Mucosa of stomach (tissue), 1 donor: ENCODE data around the gene DIRAS2.

Experiments
- H3K27me3 ChIP-seq: one replicate; pipeline ENCODE4 v1.7.0; 2013; ENCODE audit warnings: mild to moderate bottlenecking, low read length; ENCODE audit not compliant: control insufficient read depth, insufficient read depth
- H3K36me3 ChIP-seq: one replicate; pipeline ENCODE4 v1.7.0; 2013; ENCODE audit warnings: low read length; ENCODE audit not compliant: control insufficient read depth, insufficient read depth
- H3K4me1 ChIP-seq: one replicate; pipeline ENCODE4 v1.7.0; 2013; ENCODE audit warnings: mild to moderate bottlenecking, low read length; ENCODE audit not compliant: control insufficient read depth, insufficient read depth
- H3K4me3 ChIP-seq: one replicate; pipeline ENCODE4 v1.7.0; 2013; ENCODE audit warnings: low read length
- H3K9ac ChIP-seq: one replicate; pipeline ENCODE4 v1.7.0; 2013; ENCODE audit warnings: mild to moderate bottlenecking, low read length, moderate library complexity
- H3K9me3 ChIP-seq: one replicate; pipeline ENCODE4 v1.7.0; 2013; ENCODE audit warnings: mild to moderate bottlenecking, low read length, moderate library complexity; ENCODE audit not compliant: control insufficient read depth
- donor health status: Pancreatic carcinoma.

The DIRAS2 gene

DNA sequence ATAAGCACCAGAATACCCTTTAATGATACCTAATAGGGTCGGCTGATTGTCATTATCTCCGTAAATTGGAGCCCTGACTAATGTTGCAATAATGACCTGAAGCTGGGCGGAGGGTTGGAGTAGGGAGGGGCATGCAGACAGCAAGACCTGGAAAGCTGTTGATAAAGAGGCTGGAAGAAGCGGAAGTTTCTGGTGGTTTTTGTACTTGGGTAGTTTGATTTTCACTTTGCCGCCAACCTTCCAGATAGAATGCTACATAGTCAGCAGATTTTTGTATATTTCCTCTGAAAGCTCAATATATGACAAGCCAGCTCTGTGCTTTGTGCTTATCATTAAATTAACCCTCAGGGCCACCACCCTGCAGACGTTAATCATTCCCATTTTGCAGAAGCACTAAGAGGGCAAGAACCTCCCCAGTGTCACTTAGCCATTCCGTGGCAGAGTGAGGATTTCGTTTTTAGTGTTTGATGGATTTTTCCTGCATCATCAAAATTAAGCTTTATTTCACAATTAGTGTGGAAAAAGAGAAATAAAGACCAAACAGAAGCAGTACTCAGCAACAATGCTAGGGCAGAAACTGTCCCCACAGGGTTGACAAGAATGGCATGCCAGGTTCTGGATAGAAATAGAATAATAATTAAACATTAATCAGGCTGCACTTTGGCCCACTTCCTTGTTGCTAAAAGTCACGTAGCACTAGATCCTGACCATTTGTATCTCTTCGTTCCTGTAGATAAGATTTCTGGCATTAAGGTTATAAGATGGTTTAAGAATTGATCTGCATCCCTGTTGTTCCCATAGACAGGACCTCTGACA lies 34.7 kb downstream of the DIRAS2 start:
- no peak overlapping the region for H3K4me3 ChIP-seq
- H3K4me1 ChIP-seq = peaks cover 25% of the 10 kb centered on the region
- H3K9ac ChIP-seq = no peak overlapping the region
- H3K27me3 ChIP-seq = no peaks in the 10 kb centered on the region
- H3K9me3 ChIP-seq = no peaks in the 10 kb centered on the region
- no peaks in the 10 kb centered on the region for H3K36me3 ChIP-seq

DNA sequence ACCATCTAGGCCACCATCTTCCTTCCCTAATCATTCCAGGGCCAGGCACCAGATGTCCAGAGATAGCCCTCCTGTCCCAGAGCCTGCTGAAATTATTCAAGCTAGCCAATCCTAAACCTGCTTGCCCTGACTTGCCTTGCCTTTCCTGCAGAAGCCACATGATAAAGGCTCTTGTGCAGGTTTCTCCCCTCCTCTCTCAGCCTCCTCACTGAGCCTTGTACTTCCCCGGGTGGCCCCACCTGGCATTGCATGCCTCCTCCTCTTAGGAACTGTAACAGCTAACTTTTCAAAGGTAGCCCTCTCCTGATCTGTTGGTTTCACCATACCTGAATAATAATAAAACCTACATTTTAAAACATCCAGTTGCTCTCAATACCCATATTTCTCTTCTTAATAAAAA lies 42.6 kb downstream of the DIRAS2 start:
- H3K9ac ChIP-seq = no peak overlapping the region
- no peak overlapping the region for H3K4me3 ChIP-seq
- no peaks in the 10 kb centered on the region for H3K27me3 ChIP-seq
- no peaks in the 10 kb centered on the region for H3K9me3 ChIP-seq
- H3K36me3 ChIP-seq = no peaks in the 10 kb centered on the region
- peaks cover 7% of the 10 kb centered on the region for H3K4me1 ChIP-seq

DNA sequence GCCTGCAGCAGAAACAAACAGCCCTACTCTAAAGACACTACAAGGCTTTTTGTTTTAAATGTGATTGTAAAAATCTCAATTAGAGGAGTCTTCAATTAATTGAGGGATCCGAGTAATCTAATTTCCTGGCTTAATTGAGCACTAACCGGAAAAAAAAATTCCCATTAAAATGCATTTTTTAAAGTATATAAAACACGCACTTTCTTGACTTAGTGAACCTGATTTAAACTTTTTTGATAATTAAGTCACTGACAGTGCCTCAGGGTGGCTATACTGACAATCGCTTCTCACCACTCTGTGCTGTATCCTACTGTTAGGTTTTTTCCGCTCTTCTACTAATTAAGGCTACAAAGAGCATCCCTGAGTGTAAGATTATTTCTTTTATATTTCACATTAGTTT lies 44.4 kb downstream of the DIRAS2 start:
- no peaks in the 10 kb centered on the region for H3K9me3 ChIP-seq

DNA sequence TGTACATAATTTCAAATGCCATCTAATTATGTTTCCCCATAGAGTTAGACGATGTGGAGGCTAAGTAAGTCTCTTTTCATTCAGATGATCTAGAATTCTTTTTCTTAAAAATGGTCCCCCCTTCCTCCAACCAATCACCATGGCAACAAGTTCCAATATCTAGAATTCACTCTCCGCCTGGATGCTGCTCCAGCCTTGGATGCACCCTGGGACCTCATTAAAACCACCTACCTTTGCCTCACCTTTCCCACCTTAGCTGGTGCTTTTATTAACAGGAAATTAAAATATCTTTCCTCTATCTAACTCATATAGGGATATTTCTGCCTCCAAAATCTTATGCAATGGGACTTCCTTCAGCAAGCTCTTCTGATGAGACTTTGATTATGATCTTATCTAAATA lies 49.0 kb downstream of the DIRAS2 start:
- Histone ChIP-seq H3K4me1 (no peaks in the 10 kb centered on the region), H3K4me3 (no peak overlapping the region), H3K9ac (no peak overlapping the region), H3K9me3 (no peaks in the 10 kb centered on the region), H3K36me3 (no peaks in the 10 kb centered on the region), H3K27me3 (no peaks in the 10 kb centered on the region)

More for the DNA sequence above, 44.4 kb downstream of the DIRAS2 start:
- Histone ChIP-seq H3K9ac (no peak overlapping the region), H3K4me3 (no peak overlapping the region), H3K4me1 (no peaks in the 10 kb centered on the region), H3K27me3 (no peaks in the 10 kb centered on the region), H3K36me3 (no peaks in the 10 kb centered on the region)

DNA sequence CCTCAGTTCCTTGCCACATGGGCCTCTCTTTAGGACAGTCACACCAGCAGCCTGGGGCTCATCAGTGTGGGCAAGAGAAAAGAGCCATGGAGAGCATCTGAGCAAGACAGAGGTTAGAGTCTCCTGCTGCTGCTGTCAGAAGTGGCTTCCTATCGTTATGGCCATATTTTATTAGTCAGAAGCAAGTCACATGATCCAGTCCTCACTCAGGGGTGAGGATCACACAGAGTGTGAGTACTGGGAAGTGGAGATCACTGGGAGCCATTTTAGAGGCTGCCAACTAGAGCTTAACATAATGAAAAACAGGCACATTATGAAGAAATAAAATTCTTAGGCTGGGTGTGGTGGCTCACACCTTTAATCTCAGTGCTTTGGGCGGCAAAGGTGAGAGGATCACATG lies 62.0 kb downstream of the DIRAS2 start:
- Histone ChIP-seq H3K4me1 (no peaks in the 10 kb centered on the region), H3K27me3 (no peaks in the 10 kb centered on the region), H3K9me3 (no peaks in the 10 kb centered on the region), H3K9ac (no peak overlapping the region), H3K36me3 (no peaks in the 10 kb centered on the region), H3K4me3 (no peak overlapping the region)

DNA sequence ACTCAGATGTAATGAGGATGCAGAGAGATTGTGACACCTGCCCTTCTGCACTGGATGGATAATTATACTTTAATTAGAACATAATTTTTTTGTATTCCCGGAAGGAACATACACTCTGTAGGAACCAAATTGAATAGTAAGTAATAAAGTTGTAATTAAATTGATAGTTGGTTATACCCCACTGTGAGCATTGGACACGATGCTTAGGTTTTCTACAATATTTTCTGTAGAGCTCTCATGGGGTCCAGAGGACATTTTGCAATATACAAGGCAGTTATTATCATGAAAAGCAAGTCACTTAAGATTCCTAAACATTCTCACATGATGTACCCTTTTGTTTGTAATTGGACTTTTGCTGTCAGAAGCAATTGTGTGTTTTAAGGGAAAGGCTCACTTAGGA lies 63.4 kb downstream of the DIRAS2 start:
- Histone ChIP-seq H3K9me3 (no peaks in the 10 kb centered on the region), H3K4me3 (no peak overlapping the region), H3K36me3 (no peaks in the 10 kb centered on the region), H3K27me3 (no peaks in the 10 kb centered on the region), H3K9ac (no peak overlapping the region), H3K4me1 (no peaks in the 10 kb centered on the region)

DNA sequence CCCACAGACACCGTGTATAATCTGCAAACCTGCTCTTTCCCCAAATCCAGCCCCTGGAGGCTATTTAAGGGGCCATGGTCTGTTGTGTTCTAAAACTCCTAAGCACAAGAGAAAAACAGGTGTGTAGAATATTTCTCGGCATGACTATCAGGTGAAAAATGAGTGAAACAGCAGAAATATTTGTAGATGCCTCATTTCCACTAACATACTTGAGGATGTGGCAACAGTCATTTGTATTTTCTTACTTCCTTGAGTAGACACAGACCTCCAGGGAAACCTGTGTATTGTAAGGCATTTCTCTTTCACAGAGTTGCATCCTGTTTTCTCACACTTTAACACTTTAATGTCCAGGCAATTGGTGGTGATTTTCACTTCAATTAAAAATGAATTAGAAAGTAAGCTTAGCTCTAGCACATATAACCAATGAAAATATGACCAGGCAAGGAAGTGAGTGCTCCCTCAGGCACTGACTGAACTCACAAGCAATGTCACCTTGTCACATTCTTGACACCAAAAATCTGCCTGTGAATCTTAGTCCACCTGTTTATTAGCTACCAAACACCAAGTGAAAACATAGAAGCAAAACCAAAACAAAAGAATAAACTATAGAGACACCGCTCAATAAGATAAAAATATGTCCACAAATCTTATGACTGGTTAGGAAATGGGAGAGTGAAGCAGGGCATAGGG lies 64.4 kb downstream of the DIRAS2 start:
- H3K36me3 ChIP-seq = no peaks in the 10 kb centered on the region
- no peaks in the 10 kb centered on the region for H3K9me3 ChIP-seq
- no peak overlapping the region for H3K4me3 ChIP-seq
- no peak overlapping the region for H3K9ac ChIP-seq
- H3K27me3 ChIP-seq = no peaks in the 10 kb centered on the region
- no peaks in the 10 kb centered on the region for H3K4me1 ChIP-seq

DNA sequence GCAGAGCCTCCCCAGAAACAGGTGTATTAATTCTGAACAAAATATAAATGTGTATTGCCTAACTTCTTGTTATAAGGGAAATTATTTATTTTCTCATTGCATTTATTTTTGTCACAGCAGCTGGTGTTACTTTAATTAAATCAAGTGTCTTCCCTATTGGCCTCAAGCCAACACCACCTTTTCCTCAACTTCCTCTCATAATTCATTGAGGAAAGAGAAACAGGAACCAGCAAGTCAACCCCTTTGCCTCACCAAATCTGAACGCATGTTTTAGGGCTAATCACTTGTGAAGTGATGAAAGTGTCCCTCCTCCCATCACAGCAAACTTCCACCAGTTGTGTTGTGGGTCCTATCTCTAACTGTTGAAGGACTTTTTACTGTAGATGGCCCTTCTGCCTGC lies 73.1 kb downstream of the DIRAS2 start:
- Histone ChIP-seq H3K36me3 (no peaks in the 10 kb centered on the region), H3K9ac (no peak overlapping the region), H3K27me3 (no peaks in the 10 kb centered on the region), H3K4me3 (no peak overlapping the region), H3K4me1 (no peaks in the 10 kb centered on the region), H3K9me3 (no peaks in the 10 kb centered on the region)

DNA sequence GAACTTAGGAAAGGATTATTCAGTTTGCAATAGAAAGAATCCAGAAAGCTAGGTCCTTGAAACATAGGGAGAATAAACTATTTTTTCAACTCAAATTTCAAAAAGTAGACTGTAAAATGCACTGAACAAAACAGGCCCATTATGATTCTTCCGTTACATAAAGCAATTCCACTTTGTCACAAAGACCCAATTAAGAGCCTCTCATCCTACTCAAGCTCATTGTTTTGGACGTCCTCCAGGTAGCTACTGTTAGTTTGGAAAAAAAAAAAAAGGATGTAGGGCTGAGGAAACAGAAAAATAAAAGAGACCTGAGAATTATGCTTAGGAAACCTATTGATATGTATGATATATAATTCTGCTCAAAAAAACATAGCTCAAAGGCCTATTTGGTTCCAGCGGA lies 74.0 kb downstream of the DIRAS2 start:
- H3K9me3 ChIP-seq = no peaks in the 10 kb centered on the region
- no peaks in the 10 kb centered on the region for H3K27me3 ChIP-seq
- H3K4me3 ChIP-seq = no peak overlapping the region
- H3K4me1 ChIP-seq = no peaks in the 10 kb centered on the region
- H3K9ac ChIP-seq = no peak overlapping the region
- H3K36me3 ChIP-seq = no peaks in the 10 kb centered on the region

DNA sequence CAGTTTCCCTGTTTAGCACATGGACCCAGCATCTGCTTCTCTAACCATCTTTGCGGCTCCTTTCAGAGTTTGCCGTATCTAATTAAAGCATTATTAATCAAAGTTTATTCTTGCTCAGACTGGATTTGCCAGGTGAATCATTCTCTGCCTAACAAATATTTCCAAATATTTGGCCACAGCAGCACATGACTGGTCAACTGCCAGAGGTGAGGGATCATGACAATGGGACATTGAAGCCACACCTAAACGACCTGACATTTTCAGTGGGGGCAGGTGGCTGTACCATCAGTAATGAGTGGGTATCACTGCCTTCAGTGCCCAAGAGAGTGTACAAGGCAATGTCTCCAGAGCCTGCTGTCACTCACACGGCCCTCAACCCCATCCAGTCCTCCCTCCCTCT lies 80.4 kb downstream of the DIRAS2 start:
- Histone ChIP-seq H3K36me3 (no peaks in the 10 kb centered on the region), H3K9me3 (no peaks in the 10 kb centered on the region), H3K4me1 (no peaks in the 10 kb centered on the region), H3K4me3 (no peak overlapping the region), H3K9ac (no peak overlapping the region), H3K27me3 (no peaks in the 10 kb centered on the region)
